SK-N-SH treated with all-trans-retinoic acid at 6 μM for 48 hours (cell line): ENCODE results near the gene HELZ.

Experiments used
- ARNTL ChIP-seq: fragments of 450-650 bp; formaldehyde crosslinking; IDR thresholded peaks from 2 replicates; pipeline ENCODE4 v1.5.0; 2020; ENCODE audit warnings: low read depth, mild to moderate bottlenecking, moderate library complexity, borderline replicate concordance
- CSDC2 ChIP-seq: fragments of 250-450 bp; sonication (Bioruptor Pico); IDR thresholded peaks from 2 replicates; pipeline ENCODE4 v1.5.0; 2020; ENCODE audit warnings: mild to moderate bottlenecking, moderate library complexity
- POU6F1 ChIP-seq: fragments of 250-450 bp; sonication (Bioruptor Pico); IDR thresholded peaks from 2 replicates; pipeline ENCODE4 v1.8.0; 2021; ENCODE audit warnings: low read depth, mild to moderate bottlenecking, moderate library complexity, borderline replicate concordance
- RARB ChIP-seq: fragments of 250-450 bp; sonication (Bioruptor Pico); IDR thresholded peaks from 2 replicates; pipeline ENCODE4 v1.8.0; 2021; ENCODE audit warnings: mild to moderate bottlenecking, moderate library complexity
- TCF4 ChIP-seq: fragments of 250-450 bp; sonication (Bioruptor Pico); IDR thresholded peaks from 2 replicates; pipeline ENCODE4 v1.8.0; 2021; ENCODE audit warnings: mild to moderate bottlenecking, moderate library complexity, borderline replicate concordance
- ZFP30 ChIP-seq: fragments of 450-650 bp; formaldehyde crosslinking; IDR thresholded peaks from 2 replicates; pipeline ENCODE4 v1.5.0; 2022; ENCODE audit warnings: mild to moderate bottlenecking, moderate library complexity
- ZNF8 ChIP-seq: fragments of 450-650 bp; formaldehyde crosslinking; IDR thresholded peaks from 2 replicates; pipeline ENCODE4 v1.5.0; 2020; ENCODE audit warnings: mild to moderate bottlenecking, moderate library complexity

- TF ChIP-seq ZNF8 (CRISPR knock-in tag) = no peak
- TF ChIP-seq RARB = no peak
- no peak for TF ChIP-seq CSDC2 (CRISPR knock-in tag)
- TF ChIP-seq ARNTL = no peak
- no peak for TF ChIP-seq POU6F1
- TF ChIP-seq TCF4 (CRISPR knock-in tag) = no peak
- no peak for TF ChIP-seq ZFP30 (CRISPR knock-in tag)
Observed at GRCh38 chr17:67082107-67082506, 162.9 kb downstream of the HELZ start.
